Liver (tissue), 3 donors: ENCODE results near the gene ID1.

Source experiments
- ATF3 ChIP-seq: IDR thresholded peaks from 2 replicates; pipeline ENCODE4 v1.6.1; 2016; ENCODE audit warnings: antibody characterized with exemption
- CTCF ChIP-seq: fragments of 150-350 bp; IDR thresholded peaks from 2 replicates; pipeline ENCODE4 v1.5.1; 2017; ENCODE audit warnings: improper control_type of control experiment, low read depth, low read length; ENCODE audit not compliant: missing input control
- EGR1 ChIP-seq, 2 donors: IDR thresholded peaks; 2 replicates each; pipeline ENCODE4 v1.6.1; 2016 to 2018; ENCODE audit warnings: antibody characterized with exemption in 2 of 2, low read depth in 2 of 2
- HNF4A ChIP-seq, 2 donors: conservative IDR thresholded peaks; 2 replicates each; pipeline ENCODE4 v1.6.1; 2016; ENCODE audit warnings: antibody characterized with exemption in 2 of 2, mild to moderate bottlenecking in 2 of 2
- HNF4G ChIP-seq: IDR thresholded peaks from 2 replicates; pipeline ENCODE4 v1.6.1; 2016; ENCODE audit warnings: antibody characterized with exemption
- JUND ChIP-seq, 2 donors: IDR thresholded peaks; 2 replicates each; pipeline ENCODE4 v1.6.1; 2016; ENCODE audit warnings: antibody characterized with exemption in 2 of 2
- RAD21 ChIP-seq, 2 donors: IDR thresholded peaks; 2 replicates each; pipeline ENCODE4 v1.6.1; 2016; ENCODE audit warnings: antibody characterized with exemption in 2 of 2, mild to moderate bottlenecking in 2 of 2
- RXRA ChIP-seq, 2 donors: IDR thresholded peaks; 2 replicates each; pipeline ENCODE4 v1.6.1; 2017 to 2018; ENCODE audit warnings: antibody characterized with exemption in 2 of 2, mild to moderate bottlenecking in 1 of 2
- SP1 ChIP-seq: IDR thresholded peaks from 2 replicates; pipeline ENCODE4 v1.6.1; 2018; ENCODE audit warnings: antibody characterized with exemption, mild to moderate bottlenecking
- TAF1 ChIP-seq: conservative IDR thresholded peaks from 2 replicates; pipeline ENCODE4 v1.6.1; 2016; ENCODE audit warnings: antibody characterized with exemption, mild to moderate bottlenecking
- YY1 ChIP-seq: IDR thresholded peaks from 2 replicates; pipeline ENCODE4 v1.6.1; 2016; ENCODE audit warnings: antibody characterized with exemption, mild to moderate bottlenecking
- TF ChIP-seq, protein P1 (sequence below): IDR thresholded peaks from 2 replicates; pipeline ENCODE4 v1.6.1; 2016; ENCODE audit warnings: antibody characterized with exemption
- TF ChIP-seq, protein P2 (sequence below): IDR thresholded peaks from 2 replicates; pipeline ENCODE4 v1.6.1; 2016; ENCODE audit warnings: antibody characterized with exemption, mild to moderate bottlenecking
- donor health status: healthy.
- donor health status: healthy.

DNA sequence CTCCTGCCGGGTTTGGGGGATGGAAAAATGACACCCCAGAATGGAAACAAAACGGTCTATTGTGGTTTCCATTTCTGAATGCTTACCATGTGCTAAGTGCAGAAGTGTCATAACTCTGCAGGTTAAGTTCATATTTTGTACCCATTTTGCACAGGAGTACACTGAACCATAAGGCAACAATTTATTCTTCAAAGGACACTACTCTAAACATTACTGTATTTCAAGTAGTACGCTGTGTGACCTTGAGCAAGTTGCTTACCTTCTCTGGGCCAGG, 9.8 kb upstream of the ID1 start:
- TF ChIP-seq CTCF (no peak), YY1 (no peak), SP1 (no peak), ATF3 (no peak), JUND (IDR thresholded peaks at IDR 0.05) (no peak), TAF1 (no peak), HNF4A (conservative IDR thresholded peaks at IDR 0.05) (no peak), HNF4G (no peak), EGR1 (IDR thresholded peaks at IDR 0.05; ENCODE audit: low read depth in 2 of 2) (no peak), RAD21 (IDR thresholded peaks at IDR 0.05) (no peak), RXRA (IDR thresholded peaks at IDR 0.05) (no peak)
- TF ChIP-seq, protein P1, sequence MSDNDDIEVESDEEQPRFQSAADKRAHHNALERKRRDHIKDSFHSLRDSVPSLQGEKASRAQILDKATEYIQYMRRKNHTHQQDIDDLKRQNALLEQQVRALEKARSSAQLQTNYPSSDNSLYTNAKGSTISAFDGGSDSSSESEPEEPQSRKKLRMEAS = no peak
- TF ChIP-seq, protein P2, sequence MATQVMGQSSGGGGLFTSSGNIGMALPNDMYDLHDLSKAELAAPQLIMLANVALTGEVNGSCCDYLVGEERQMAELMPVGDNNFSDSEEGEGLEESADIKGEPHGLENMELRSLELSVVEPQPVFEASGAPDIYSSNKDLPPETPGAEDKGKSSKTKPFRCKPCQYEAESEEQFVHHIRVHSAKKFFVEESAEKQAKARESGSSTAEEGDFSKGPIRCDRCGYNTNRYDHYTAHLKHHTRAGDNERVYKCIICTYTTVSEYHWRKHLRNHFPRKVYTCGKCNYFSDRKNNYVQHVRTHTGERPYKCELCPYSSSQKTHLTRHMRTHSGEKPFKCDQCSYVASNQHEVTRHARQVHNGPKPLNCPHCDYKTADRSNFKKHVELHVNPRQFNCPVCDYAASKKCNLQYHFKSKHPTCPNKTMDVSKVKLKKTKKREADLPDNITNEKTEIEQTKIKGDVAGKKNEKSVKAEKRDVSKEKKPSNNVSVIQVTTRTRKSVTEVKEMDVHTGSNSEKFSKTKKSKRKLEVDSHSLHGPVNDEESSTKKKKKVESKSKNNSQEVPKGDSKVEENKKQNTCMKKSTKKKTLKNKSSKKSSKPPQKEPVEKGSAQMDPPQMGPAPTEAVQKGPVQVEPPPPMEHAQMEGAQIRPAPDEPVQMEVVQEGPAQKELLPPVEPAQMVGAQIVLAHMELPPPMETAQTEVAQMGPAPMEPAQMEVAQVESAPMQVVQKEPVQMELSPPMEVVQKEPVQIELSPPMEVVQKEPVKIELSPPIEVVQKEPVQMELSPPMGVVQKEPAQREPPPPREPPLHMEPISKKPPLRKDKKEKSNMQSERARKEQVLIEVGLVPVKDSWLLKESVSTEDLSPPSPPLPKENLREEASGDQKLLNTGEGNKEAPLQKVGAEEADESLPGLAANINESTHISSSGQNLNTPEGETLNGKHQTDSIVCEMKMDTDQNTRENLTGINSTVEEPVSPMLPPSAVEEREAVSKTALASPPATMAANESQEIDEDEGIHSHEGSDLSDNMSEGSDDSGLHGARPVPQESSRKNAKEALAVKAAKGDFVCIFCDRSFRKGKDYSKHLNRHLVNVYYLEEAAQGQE = no peak
